ENCODE data around the gene RUFY3.

The RUFY3 gene, protein sequence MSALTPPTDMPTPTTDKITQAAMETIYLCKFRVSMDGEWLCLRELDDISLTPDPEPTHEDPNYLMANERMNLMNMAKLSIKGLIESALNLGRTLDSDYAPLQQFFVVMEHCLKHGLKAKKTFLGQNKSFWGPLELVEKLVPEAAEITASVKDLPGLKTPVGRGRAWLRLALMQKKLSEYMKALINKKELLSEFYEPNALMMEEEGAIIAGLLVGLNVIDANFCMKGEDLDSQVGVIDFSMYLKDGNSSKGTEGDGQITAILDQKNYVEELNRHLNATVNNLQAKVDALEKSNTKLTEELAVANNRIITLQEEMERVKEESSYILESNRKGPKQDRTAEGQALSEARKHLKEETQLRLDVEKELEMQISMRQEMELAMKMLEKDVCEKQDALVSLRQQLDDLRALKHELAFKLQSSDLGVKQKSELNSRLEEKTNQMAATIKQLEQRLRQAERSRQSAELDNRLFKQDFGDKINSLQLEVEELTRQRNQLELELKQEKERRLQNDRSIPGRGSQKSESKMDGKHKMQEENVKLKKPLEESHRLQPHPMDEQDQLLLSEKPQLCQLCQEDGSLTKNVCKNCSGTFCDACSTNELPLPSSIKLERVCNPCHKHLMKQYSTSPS
- long read RNA-seq, partial matches to known transcripts, result 1 of 4 reads
- long read RNA-seq, other reads (novel, unspliced or antisense), result 3 of 4 reads

DNA sequence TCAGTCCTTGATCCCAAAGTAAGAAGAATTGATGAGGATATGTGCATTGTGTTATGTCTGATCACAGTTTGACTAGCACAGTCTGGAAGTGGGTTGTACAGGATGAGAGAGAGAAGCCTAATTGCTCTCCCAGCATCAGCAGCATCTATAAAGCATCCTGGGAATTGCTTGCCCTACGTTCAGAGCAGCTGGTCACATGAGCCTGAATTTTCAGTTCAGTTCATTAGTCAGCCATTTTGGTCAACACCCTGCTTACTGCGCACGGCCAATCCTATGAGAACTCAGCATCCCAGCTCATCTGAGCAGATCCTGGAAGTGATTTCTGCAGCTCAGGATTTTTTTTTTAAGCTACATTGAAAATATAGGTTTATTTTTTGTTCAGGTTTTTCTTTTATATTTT is at the start of gene RUFY3:
TSS of gene RUFY3 (plus strand) at position 218 of the 400 bp plus-strand sequence. CDS start 610 bp downstream, outside the sequence.
- Histone ChIP-seq H3K4me3 (replicated peaks; ENCODE audit: insufficient read depth, low read length) (no peak within 1 kb of the TSS), H3K27ac (replicated peaks) (no peak within 1 kb of the TSS), H3K27me3 (ENCODE audit: insufficient read depth, poor library complexity, severe bottlenecking) (no peaks in the 10 kb centered on the region)
- DNase-seq (ENCODE audit: low read depth in 1 of 2, low spot score in 1 of 2), result no peak
- no peak for TF ChIP-seq POLR2AphosphoS5 (IDR thresholded peaks at IDR 0.05; ENCODE audit: low read depth)
- TF ChIP-seq, protein P1, sequence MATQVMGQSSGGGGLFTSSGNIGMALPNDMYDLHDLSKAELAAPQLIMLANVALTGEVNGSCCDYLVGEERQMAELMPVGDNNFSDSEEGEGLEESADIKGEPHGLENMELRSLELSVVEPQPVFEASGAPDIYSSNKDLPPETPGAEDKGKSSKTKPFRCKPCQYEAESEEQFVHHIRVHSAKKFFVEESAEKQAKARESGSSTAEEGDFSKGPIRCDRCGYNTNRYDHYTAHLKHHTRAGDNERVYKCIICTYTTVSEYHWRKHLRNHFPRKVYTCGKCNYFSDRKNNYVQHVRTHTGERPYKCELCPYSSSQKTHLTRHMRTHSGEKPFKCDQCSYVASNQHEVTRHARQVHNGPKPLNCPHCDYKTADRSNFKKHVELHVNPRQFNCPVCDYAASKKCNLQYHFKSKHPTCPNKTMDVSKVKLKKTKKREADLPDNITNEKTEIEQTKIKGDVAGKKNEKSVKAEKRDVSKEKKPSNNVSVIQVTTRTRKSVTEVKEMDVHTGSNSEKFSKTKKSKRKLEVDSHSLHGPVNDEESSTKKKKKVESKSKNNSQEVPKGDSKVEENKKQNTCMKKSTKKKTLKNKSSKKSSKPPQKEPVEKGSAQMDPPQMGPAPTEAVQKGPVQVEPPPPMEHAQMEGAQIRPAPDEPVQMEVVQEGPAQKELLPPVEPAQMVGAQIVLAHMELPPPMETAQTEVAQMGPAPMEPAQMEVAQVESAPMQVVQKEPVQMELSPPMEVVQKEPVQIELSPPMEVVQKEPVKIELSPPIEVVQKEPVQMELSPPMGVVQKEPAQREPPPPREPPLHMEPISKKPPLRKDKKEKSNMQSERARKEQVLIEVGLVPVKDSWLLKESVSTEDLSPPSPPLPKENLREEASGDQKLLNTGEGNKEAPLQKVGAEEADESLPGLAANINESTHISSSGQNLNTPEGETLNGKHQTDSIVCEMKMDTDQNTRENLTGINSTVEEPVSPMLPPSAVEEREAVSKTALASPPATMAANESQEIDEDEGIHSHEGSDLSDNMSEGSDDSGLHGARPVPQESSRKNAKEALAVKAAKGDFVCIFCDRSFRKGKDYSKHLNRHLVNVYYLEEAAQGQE (IDR thresholded peaks at IDR 0.05; ENCODE audit: insufficient replicate concordance, low read depth), result no peak
- TF ChIP-seq, protein P2, sequence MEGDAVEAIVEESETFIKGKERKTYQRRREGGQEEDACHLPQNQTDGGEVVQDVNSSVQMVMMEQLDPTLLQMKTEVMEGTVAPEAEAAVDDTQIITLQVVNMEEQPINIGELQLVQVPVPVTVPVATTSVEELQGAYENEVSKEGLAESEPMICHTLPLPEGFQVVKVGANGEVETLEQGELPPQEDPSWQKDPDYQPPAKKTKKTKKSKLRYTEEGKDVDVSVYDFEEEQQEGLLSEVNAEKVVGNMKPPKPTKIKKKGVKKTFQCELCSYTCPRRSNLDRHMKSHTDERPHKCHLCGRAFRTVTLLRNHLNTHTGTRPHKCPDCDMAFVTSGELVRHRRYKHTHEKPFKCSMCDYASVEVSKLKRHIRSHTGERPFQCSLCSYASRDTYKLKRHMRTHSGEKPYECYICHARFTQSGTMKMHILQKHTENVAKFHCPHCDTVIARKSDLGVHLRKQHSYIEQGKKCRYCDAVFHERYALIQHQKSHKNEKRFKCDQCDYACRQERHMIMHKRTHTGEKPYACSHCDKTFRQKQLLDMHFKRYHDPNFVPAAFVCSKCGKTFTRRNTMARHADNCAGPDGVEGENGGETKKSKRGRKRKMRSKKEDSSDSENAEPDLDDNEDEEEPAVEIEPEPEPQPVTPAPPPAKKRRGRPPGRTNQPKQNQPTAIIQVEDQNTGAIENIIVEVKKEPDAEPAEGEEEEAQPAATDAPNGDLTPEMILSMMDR (IDR thresholded peaks at IDR 0.05; ENCODE audit: insufficient read depth, low read length), result no peak
- no peak for TF ChIP-seq GABPA (IDR thresholded peaks at IDR 0.05; ENCODE audit: low read depth)
- TF ChIP-seq SPI1 (IDR thresholded peaks at IDR 0.05; ENCODE audit: borderline replicate concordance, low read depth), result no peak

DNA sequence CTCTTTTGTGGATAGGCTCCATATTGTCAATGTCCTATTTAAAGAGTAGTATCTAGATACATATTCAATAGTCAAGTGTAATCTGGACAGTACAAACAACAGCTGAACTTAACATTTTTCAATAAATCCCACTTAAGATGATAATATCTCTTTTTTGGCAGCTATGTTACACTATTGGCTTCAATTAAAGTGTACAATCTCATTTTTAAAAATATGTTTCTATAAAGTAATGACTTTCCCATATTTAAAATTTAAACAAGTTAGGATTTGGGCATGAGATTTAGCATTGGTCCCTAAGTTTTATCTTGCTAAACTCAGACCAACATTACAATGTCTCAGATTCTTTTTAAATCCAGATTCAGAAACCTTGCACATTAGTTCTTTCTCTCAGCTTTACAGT is 47.6 kb upstream of the RUFY3 start:
- H3K27me3 ChIP-seq (ENCODE audit: insufficient read depth, poor library complexity, severe bottlenecking), result no peaks in the 10 kb centered on the region
- H3K27ac ChIP-seq (replicated peaks), result no peak overlapping the region
- no peak overlapping the region for H3K4me3 ChIP-seq (replicated peaks; ENCODE audit: insufficient read depth, low read length)
- no peak for DNase-seq (ENCODE audit: low read depth in 1 of 2, low spot score in 1 of 2)
- TF ChIP-seq, protein P2 (IDR thresholded peaks at IDR 0.05; ENCODE audit: insufficient read depth, low read length), result no peak
- no peak for TF ChIP-seq GABPA (IDR thresholded peaks at IDR 0.05; ENCODE audit: low read depth)
- no peak for TF ChIP-seq SPI1 (IDR thresholded peaks at IDR 0.05; ENCODE audit: borderline replicate concordance, low read depth)
- no peak for TF ChIP-seq POLR2AphosphoS5 (IDR thresholded peaks at IDR 0.05; ENCODE audit: low read depth)
- TF ChIP-seq, protein P1 (IDR thresholded peaks at IDR 0.05; ENCODE audit: insufficient replicate concordance, low read depth), result no peak

DNA sequence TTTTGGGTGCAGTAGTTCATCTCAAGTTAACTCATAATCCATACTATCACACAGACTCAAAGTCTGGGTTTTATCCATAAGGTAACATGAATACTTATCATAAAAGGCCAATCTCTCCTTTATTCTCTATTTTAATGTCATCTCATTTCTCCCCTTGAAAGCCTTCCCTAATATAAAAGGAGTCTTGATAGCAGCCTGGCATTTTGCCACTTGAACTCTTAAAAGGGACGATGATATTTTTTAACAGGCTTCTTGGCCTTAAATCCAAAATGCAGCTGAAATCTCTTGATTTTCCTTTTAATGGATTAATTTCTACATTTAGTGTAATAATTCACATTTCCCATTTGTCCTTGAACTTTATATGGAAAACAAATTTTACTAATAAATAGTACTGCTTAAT is 47.0 kb upstream of the RUFY3 start:
- no peak overlapping the region for H3K4me3 ChIP-seq (replicated peaks; ENCODE audit: insufficient read depth, low read length)
- TF ChIP-seq GABPA (IDR thresholded peaks at IDR 0.05; ENCODE audit: low read depth) (no peak), POLR2AphosphoS5 (IDR thresholded peaks at IDR 0.05; ENCODE audit: low read depth) (no peak), SPI1 (IDR thresholded peaks at IDR 0.05; ENCODE audit: borderline replicate concordance, low read depth) (no peak)
- TF ChIP-seq, protein P1 (IDR thresholded peaks at IDR 0.05; ENCODE audit: insufficient replicate concordance, low read depth), result no peak
- TF ChIP-seq, protein P2 (IDR thresholded peaks at IDR 0.05; ENCODE audit: insufficient read depth, low read length), result no peak
- no peak overlapping the region for H3K27ac ChIP-seq (replicated peaks)
- H3K27me3 ChIP-seq (ENCODE audit: insufficient read depth, poor library complexity, severe bottlenecking), result no peaks in the 10 kb centered on the region
- DNase-seq (ENCODE audit: low read depth in 1 of 2, low spot score in 1 of 2), result no peak
